Measurements from ENCODE around the gene KCNJ15.

GRCh38 chr21:38212706-38213105 is 44.1 kb upstream of the KCNJ15 start:
- TF ChIP-seq CTCF (IDR thresholded peaks at IDR 0.05) (no peak), POLR2A (IDR thresholded peaks at IDR 0.05) (no peak)

Measured in esophagus squamous epithelium (tissue), 4 donors.